ENCODE measurements around the gene AJAP1. TPM values are rescaled to one million over a fixed set of nuclear protein-coding genes. Genes with fewer than 3 reads are reported as not detected.

AJAP1 gene
- total and polyA plus RNA-seq, 2 of the 8 experiments (the other 6 are each of a cell fraction or from before 2014, with no cell fraction given): 1.9 to 6.2 TPM

GRCh38 chr1:4658643-4659628 is 4.5 kb downstream of the AJAP1 start:
- Histone ChIP-seq H3K4me3 (ENCODE audit: extremely low read depth in 1 of 4, insufficient read depth in 2 of 4, low read depth in 3 of 4, low read length in 4 of 4) (peak overlapping the region in 1 of 4 experiments; percentile 23; a peak in 1 of 8 replicates), H3K9ac (replicated peaks in 1 of 4; ENCODE audit: extremely low read depth in 1 of 4, low read depth in 3 of 4, low read length in 3 of 4) (no peak overlapping the region), H2BK15ac (ENCODE audit: low read length) (no peak overlapping the region), H3K23ac (ENCODE audit: insufficient read length) (no peak overlapping the region), H4K20me1 (replicated peaks in 1 of 2; ENCODE audit: control insufficient read depth in 1 of 2, insufficient read depth in 2 of 2, low read length in 2 of 2) (peaks cover 3 to 13% of the 10 kb centered on the region in 2 experiments), H2BK120ac (replicated peaks; ENCODE audit: low read depth, low read length) (no peak overlapping the region), H2AK5ac (ENCODE audit: low read depth, low read length) (no peak overlapping the region), H2BK20ac (ENCODE audit: low read length) (no peak overlapping the region), H3K23me2 (ENCODE audit: low read depth, low read length) (peaks cover 15% of the 10 kb centered on the region; the same call in 1 of the 2 replicates), H2BK5ac (ENCODE audit: low read depth, low read length) (no peak overlapping the region), H3K4me2 (ENCODE audit: insufficient read depth in 1 of 2, low read depth in 2 of 2, low read length in 2 of 2) (peak overlapping the region; percentile 45 to 66), H3K79me1 (ENCODE audit: low read depth, low read length) (peaks cover 2% of the 10 kb centered on the region), H3K4ac (replicated peaks; ENCODE audit: insufficient read length, low read depth, low read length) (peak overlapping the region; percentile 60), H3K14ac (ENCODE audit: insufficient read length) (no peak overlapping the region), H3K36me3 (ENCODE audit: control insufficient read depth in 2 of 4, insufficient read depth in 4 of 4, low read length in 3 of 4) (no peaks in the 10 kb centered on the region), H3K4me1 (replicated peaks in 1 of 4; ENCODE audit: control insufficient read depth in 3 of 4, insufficient read depth in 4 of 4, low read length in 3 of 4) (peaks cover 4 to 25% (median 17%) of the 10 kb centered on the region in 4 experiments), H3K79me2 (ENCODE audit: control insufficient read depth in 1 of 2, insufficient read depth in 2 of 2, low read length in 2 of 2) (peaks cover 0 to 21% of the 10 kb centered on the region in 2 experiments; a peak in 2 of 4 replicates), H4K8ac (ENCODE audit: extremely low read depth, insufficient read depth, low read length) (no peak overlapping the region), H3K9me3 (ENCODE audit: insufficient read depth in 2 of 2, low read depth in 1 of 2, low read length in 1 of 2) (no peaks in the 10 kb centered on the region), H4K5ac (ENCODE audit: insufficient read length, low read depth, low read length) (no peak overlapping the region), H3K18ac (ENCODE audit: extremely low read depth, low read length) (peak overlapping the region; percentile 48; the same call in 1 of the 2 replicates), H4K91ac (replicated peaks; ENCODE audit: insufficient read length, low read length) (no peak overlapping the region), H2BK12ac (ENCODE audit: low read depth, low read length) (no peak overlapping the region), H3K27ac (ENCODE audit: low read depth, low read length) (no peak overlapping the region), H3K56ac (replicated peaks; ENCODE audit: insufficient read length, low read depth, low read length) (no peak overlapping the region), H3K27me3 (replicated peaks in 1 of 4; ENCODE audit: control insufficient read depth in 3 of 4, extremely low read depth in 1 of 4, insufficient read depth in 3 of 4, low read length in 3 of 4) (peaks cover 14 to 47% (median 44%) of the 10 kb centered on the region in 4 experiments), H2AFZ (ENCODE audit: low read length) (no peak overlapping the region)
- no peak for FAIRE-seq
- POLR2A ChIA-PET (ENCODE audit: partially characterized antibody): interaction anchor here (0.8 kb wide), 1 partner anchor 12 kb away, joined by 3 read pairs; no protein-coding TSS in a partner anchor
- 53% methylated on average over 16 of the region's 16 CpGs; no CpG with 5 or more reads in 1 of the 2 experiments for WGBS, 2 experiments (ENCODE audit: extremely low coverage in 1 of 2, insufficient coverage in 1 of 2, insufficient read length in 1 of 2, insufficient replicate concordance in 2 of 2, low coverage in 1 of 2, low lambda C conversion rate in 2 of 2, missing lambda C conversion rate in 1 of 2)
- TF ChIP-seq CTCF (IDR thresholded peaks at IDR 0.05; ENCODE audit: control extremely low read depth in 1 of 3, insufficient read depth in 1 of 3, low read depth in 1 of 3, low read length in 3 of 3) (peak in 1 of 3 experiments; percentile 2; a peak in 1 of 4 replicates), RAD21 (IDR thresholded peaks at IDR 0.05 in 1 of 2, conservative IDR thresholded peaks at IDR 0.05 in 1 of 2; ENCODE audit: low read depth in 2 of 2, low read length in 2 of 2) (peak in 1 of 2 experiments; percentile 18; a peak in 2 of 4 replicates), SP1 (IDR thresholded peaks at IDR 0.05; ENCODE audit: low read depth, low read length) (peak; percentile 19; the same call in 1 of the 2 replicates), ASH2L (IDR thresholded peaks at IDR 0.05; ENCODE audit: low read length) (no peak), JUND (IDR thresholded peaks at IDR 0.05; ENCODE audit: low read length) (0 out of 2 replicates have a peak, but pooled peaks have one; percentile 24)
- CTCF ChIA-PET (ENCODE audit: partially characterized antibody): interaction anchor here (0.6 to 7.1 kb wide), 18 partner anchors 10 to 1172 kb away, joined by 3 to 51 read pairs (median 4); no protein-coding TSS in a partner anchor
- DNase-seq (ENCODE audit: low read depth in 1 of 2, low spot score in 2 of 2): no peak

Measured in H1 (cell line).